NCI-H510A (cell line): ENCODE data around the gene CD151.

Experiments used
- DNase-seq: peaks from one replicate; lab custom pipeline; 2025; lab: John Stamatoyannopoulos, UW

CD151 gene

GRCh38 chr11:858053-858761 is 25.5 kb downstream of the CD151 start:
- DNase-seq = no peak

- no peak for DNase-seq
Measured at GRCh38 chr11:858762-859339, 26.1 kb downstream of the CD151 start.

- peak; percentile 44 for DNase-seq
Measured at GRCh38 chr11:859394-860131, 26.8 kb downstream of the CD151 start.

- DNase-seq = no peak
Measured at GRCh38 chr11:860234-861104, 27.7 kb downstream of the CD151 start.

- peak; percentile 31 for DNase-seq
Measured at GRCh38 chr11:861105-861479, 28.3 kb downstream of the CD151 start.

- DNase-seq = no peak
Measured at GRCh38 chr11:862081-862661, 29.4 kb downstream of the CD151 start.

- DNase-seq = no peak
Measured at GRCh38 chr11:862696-863022, 29.9 kb downstream of the CD151 start.

GRCh38 chr11:863023-863909 is 30.5 kb downstream of the CD151 start:
- DNase-seq = no peak

- no peak for DNase-seq
Measured at GRCh38 chr11:863910-864827, 31.4 kb downstream of the CD151 start.

GRCh38 chr11:864898-865297 is 32.1 kb downstream of the CD151 start:
- no peak for DNase-seq

- no peak for DNase-seq
Measured at GRCh38 chr11:865462-866430, 33.0 kb downstream of the CD151 start.

GRCh38 chr11:866481-866880 is 33.7 kb downstream of the CD151 start:
- DNase-seq = no peak

GRCh38 chr11:867856-868358 is 35.2 kb downstream of the CD151 start:
- no peak for DNase-seq

GRCh38 chr11:868394-868793 is 35.6 kb downstream of the CD151 start:
- DNase-seq = no peak

GRCh38 chr11:868802-869201 is 36.0 kb downstream of the CD151 start:
- DNase-seq = no peak

- DNase-seq = no peak
Measured at GRCh38 chr11:869399-870126, 36.8 kb downstream of the CD151 start.

- DNase-seq = no peak
Measured at GRCh38 chr11:870127-870413, 37.3 kb downstream of the CD151 start.

GRCh38 chr11:870418-870817 is 37.7 kb downstream of the CD151 start:
- DNase-seq = no peak
